HEK293 (cell line): ENCODE measurements around the gene CNTNAP5.

Experiments used
- EGR2 ChIP-seq: fragments of 450-650 bp; formaldehyde crosslinking; IDR thresholded peaks from 2 replicates; pipeline ENCODE4 v1.5.1; 2016; ENCODE audit warnings: low read depth, missing biosample characterization, missing genetic modification characterization
- KLF7 ChIP-seq: fragments of 450-650 bp; formaldehyde crosslinking; IDR thresholded peaks from 2 replicates; pipeline ENCODE4 v1.5.1; 2016; ENCODE audit warnings: missing biosample characterization, missing genetic modification characterization, borderline replicate concordance
- SETDB1 ChIP-seq: IDR thresholded peaks from one replicate; pipeline ENCODE4 v1.6.1; 2017; ENCODE audit warnings: mild to moderate bottlenecking, low read length, moderate library complexity, mixed read lengths; ENCODE audit not compliant: insufficient read length
- ZNF10 ChIP-seq: fragments of 450-650 bp; formaldehyde crosslinking; IDR thresholded peaks from 2 replicates; pipeline ENCODE4 v1.5.1; 2017; ENCODE audit warnings: missing biosample characterization, missing genetic modification characterization
- ZNF133 ChIP-seq: fragments of 450-650 bp; formaldehyde crosslinking; IDR thresholded peaks from 2 replicates; pipeline ENCODE4 v1.5.1; 2016; ENCODE audit warnings: missing biosample characterization, missing genetic modification characterization
- ZNF223 ChIP-seq: fragments of 450-650 bp; formaldehyde crosslinking; IDR thresholded peaks from 2 replicates; pipeline ENCODE4 v1.5.1; 2016; ENCODE audit warnings: missing biosample characterization, missing genetic modification characterization
- ZNF302 ChIP-seq: fragments of 450-650 bp; formaldehyde crosslinking; IDR thresholded peaks from 2 replicates; pipeline ENCODE4 v1.5.1; 2016; ENCODE audit warnings: missing biosample characterization, missing genetic modification characterization, low read depth
- ZNF324 ChIP-seq: fragments of 450-650 bp; formaldehyde crosslinking; IDR thresholded peaks from 2 replicates; pipeline ENCODE4 v1.5.1; 2016; ENCODE audit warnings: missing biosample characterization, missing genetic modification characterization
- ZNF621 ChIP-seq: fragments of 450-650 bp; formaldehyde crosslinking; IDR thresholded peaks from 2 replicates; pipeline ENCODE4 v1.5.1; 2017; ENCODE audit warnings: missing biosample characterization, missing genetic modification characterization
- TF ChIP-seq, protein P1 (sequence below): fragments of 450-650 bp; formaldehyde crosslinking; IDR thresholded peaks from 2 replicates; pipeline ENCODE4 v1.5.1; 2016; ENCODE audit warnings: missing biosample characterization, missing genetic modification characterization, low read depth
- TF ChIP-seq, protein P2 (sequence below): fragments of 450-650 bp; formaldehyde crosslinking; IDR thresholded peaks from 2 replicates; pipeline ENCODE4 v1.5.1; 2016; ENCODE audit warnings: missing biosample characterization, missing genetic modification characterization
- TF ChIP-seq, protein P3 (sequence below): fragments of 450-650 bp; formaldehyde crosslinking; IDR thresholded peaks from 2 replicates; pipeline ENCODE4 v1.5.1; 2016; ENCODE audit warnings: missing biosample characterization, missing genetic modification characterization
- TF ChIP-seq, protein P4 (sequence below): fragments of 450-650 bp; formaldehyde crosslinking; IDR thresholded peaks from 2 replicates; pipeline ENCODE4 v1.5.1; 2017; ENCODE audit warnings: missing biosample characterization, missing genetic modification characterization

DNA sequence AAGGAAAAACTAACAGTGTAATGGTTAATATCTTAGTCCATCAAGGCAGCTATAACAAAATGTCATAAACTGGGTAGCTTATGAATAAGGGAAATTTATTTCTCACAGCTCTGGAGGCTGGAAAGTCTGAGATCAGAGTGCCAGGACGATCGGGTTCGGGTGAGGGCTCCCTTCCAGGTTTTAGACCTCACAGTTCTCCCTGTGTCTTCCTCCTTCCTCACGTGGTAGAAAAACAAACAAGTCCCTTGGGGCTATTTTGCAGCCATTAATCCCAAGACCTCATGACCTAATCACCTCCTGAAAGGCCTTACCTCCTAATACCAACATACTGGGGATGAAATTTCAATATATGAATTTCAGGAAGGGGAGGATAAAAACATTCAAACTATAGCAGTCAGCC lies 455.9 kb downstream of the CNTNAP5 start:
- TF ChIP-seq, protein P1, sequence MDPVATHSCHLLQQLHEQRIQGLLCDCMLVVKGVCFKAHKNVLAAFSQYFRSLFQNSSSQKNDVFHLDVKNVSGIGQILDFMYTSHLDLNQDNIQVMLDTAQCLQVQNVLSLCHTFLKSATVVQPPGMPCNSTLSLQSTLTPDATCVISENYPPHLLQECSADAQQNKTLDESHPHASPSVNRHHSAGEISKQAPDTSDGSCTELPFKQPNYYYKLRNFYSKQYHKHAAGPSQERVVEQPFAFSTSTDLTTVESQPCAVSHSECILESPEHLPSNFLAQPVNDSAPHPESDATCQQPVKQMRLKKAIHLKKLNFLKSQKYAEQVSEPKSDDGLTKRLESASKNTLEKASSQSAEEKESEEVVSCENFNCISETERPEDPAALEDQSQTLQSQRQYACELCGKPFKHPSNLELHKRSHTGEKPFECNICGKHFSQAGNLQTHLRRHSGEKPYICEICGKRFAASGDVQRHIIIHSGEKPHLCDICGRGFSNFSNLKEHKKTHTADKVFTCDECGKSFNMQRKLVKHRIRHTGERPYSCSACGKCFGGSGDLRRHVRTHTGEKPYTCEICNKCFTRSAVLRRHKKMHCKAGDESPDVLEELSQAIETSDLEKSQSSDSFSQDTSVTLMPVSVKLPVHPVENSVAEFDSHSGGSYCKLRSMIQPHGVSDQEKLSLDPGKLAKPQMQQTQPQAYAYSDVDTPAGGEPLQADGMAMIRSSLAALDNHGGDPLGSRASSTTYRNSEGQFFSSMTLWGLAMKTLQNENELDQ (tag by site-specific recombination): no peak
- TF ChIP-seq, protein P2, sequence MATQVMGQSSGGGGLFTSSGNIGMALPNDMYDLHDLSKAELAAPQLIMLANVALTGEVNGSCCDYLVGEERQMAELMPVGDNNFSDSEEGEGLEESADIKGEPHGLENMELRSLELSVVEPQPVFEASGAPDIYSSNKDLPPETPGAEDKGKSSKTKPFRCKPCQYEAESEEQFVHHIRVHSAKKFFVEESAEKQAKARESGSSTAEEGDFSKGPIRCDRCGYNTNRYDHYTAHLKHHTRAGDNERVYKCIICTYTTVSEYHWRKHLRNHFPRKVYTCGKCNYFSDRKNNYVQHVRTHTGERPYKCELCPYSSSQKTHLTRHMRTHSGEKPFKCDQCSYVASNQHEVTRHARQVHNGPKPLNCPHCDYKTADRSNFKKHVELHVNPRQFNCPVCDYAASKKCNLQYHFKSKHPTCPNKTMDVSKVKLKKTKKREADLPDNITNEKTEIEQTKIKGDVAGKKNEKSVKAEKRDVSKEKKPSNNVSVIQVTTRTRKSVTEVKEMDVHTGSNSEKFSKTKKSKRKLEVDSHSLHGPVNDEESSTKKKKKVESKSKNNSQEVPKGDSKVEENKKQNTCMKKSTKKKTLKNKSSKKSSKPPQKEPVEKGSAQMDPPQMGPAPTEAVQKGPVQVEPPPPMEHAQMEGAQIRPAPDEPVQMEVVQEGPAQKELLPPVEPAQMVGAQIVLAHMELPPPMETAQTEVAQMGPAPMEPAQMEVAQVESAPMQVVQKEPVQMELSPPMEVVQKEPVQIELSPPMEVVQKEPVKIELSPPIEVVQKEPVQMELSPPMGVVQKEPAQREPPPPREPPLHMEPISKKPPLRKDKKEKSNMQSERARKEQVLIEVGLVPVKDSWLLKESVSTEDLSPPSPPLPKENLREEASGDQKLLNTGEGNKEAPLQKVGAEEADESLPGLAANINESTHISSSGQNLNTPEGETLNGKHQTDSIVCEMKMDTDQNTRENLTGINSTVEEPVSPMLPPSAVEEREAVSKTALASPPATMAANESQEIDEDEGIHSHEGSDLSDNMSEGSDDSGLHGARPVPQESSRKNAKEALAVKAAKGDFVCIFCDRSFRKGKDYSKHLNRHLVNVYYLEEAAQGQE (tag by site-specific recombination): no peak
- TF ChIP-seq, protein P3, sequence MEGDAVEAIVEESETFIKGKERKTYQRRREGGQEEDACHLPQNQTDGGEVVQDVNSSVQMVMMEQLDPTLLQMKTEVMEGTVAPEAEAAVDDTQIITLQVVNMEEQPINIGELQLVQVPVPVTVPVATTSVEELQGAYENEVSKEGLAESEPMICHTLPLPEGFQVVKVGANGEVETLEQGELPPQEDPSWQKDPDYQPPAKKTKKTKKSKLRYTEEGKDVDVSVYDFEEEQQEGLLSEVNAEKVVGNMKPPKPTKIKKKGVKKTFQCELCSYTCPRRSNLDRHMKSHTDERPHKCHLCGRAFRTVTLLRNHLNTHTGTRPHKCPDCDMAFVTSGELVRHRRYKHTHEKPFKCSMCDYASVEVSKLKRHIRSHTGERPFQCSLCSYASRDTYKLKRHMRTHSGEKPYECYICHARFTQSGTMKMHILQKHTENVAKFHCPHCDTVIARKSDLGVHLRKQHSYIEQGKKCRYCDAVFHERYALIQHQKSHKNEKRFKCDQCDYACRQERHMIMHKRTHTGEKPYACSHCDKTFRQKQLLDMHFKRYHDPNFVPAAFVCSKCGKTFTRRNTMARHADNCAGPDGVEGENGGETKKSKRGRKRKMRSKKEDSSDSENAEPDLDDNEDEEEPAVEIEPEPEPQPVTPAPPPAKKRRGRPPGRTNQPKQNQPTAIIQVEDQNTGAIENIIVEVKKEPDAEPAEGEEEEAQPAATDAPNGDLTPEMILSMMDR (tag by site-specific recombination): no peak
- TF ChIP-seq ZNF133 (tag by site-specific recombination) (no peak), EGR2 (no peak), ZNF302 (tag by site-specific recombination) (no peak), SETDB1 (no peak), ZNF324 (tag by site-specific recombination) (no peak), ZNF10 (no peak), ZNF621 (tag by site-specific recombination) (no peak), ZNF223 (no peak), KLF7 (tag by site-specific recombination) (no peak)
- TF ChIP-seq, protein P4, sequence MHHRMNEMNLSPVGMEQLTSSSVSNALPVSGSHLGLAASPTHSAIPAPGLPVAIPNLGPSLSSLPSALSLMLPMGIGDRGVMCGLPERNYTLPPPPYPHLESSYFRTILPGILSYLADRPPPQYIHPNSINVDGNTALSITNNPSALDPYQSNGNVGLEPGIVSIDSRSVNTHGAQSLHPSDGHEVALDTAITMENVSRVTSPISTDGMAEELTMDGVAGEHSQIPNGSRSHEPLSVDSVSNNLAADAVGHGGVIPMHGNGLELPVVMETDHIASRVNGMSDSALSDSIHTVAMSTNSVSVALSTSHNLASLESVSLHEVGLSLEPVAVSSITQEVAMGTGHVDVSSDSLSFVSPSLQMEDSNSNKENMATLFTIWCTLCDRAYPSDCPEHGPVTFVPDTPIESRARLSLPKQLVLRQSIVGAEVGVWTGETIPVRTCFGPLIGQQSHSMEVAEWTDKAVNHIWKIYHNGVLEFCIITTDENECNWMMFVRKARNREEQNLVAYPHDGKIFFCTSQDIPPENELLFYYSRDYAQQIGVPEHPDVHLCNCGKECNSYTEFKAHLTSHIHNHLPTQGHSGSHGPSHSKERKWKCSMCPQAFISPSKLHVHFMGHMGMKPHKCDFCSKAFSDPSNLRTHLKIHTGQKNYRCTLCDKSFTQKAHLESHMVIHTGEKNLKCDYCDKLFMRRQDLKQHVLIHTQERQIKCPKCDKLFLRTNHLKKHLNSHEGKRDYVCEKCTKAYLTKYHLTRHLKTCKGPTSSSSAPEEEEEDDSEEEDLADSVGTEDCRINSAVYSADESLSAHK (tag by site-specific recombination): no peak
